ENCODE results near the gene MEF2A. TPM values are rescaled to one million over a fixed set of nuclear protein-coding genes. Genes with fewer than 3 reads are reported as not detected.

Gene MEF2A
- total and polyA plus RNA-seq, 9 donors = 25.5 to 82.7 (median 59.9) TPM

GRCh38 chr15:99734575-99734974, 168.8 kb downstream of the MEF2A start:
- 91 to 95% (median 92%) methylated on average over 1 of the region's 1 CpG for WGBS, 3 donors
- Histone ChIP-seq H3K27me3 (no peaks in the 10 kb centered on the region), H3K4me3 (no peak overlapping the region), H3K36me3 (no peaks in the 10 kb centered on the region), H3K9me3 (no peaks in the 10 kb centered on the region), H3K27ac (no peak overlapping the region), H3K4me1 (ENCODE audit: insufficient read depth) (peaks cover 4% of the 10 kb centered on the region)
- intact Hi-C loops (cut with DNase I) = no loop called here
- DNase-seq = no peak
- TF ChIP-seq EP300 (IDR thresholded peaks at IDR 0.05) (no peak), POLR2A (IDR thresholded peaks at IDR 0.05) (no peak), CTCF (IDR thresholded peaks at IDR 0.05) (no peak)

GRCh38 chr15:99735868-99736267, 170.1 kb downstream of the MEF2A start:
- Histone ChIP-seq H3K36me3 (no peaks in the 10 kb centered on the region), H3K4me3 (no peak overlapping the region), H3K4me1 (ENCODE audit: insufficient read depth) (peaks cover 3% of the 10 kb centered on the region), H3K27me3 (no peaks in the 10 kb centered on the region), H3K27ac (no peak overlapping the region), H3K9me3 (no peaks in the 10 kb centered on the region)
- intact Hi-C loops (cut with DNase I) = no loop called here
- 51 to 70% (median 58%) methylated on average over 4 of the region's 4 CpGs for WGBS, 3 donors
- TF ChIP-seq POLR2A (IDR thresholded peaks at IDR 0.05) = no peak
- no peak for TF ChIP-seq CTCF (IDR thresholded peaks at IDR 0.05)
- no peak for TF ChIP-seq EP300 (IDR thresholded peaks at IDR 0.05)
- no peak for DNase-seq

GRCh38 chr15:99736702-99737101, 170.9 kb downstream of the MEF2A start:
- no peak for DNase-seq
- H3K27ac ChIP-seq = no peak overlapping the region
- no peaks in the 10 kb centered on the region for H3K36me3 ChIP-seq
- no peaks in the 10 kb centered on the region for H3K9me3 ChIP-seq
- H3K4me1 ChIP-seq (ENCODE audit: insufficient read depth) = peaks cover under 1% of the 10 kb centered on the region
- TF ChIP-seq EP300 (IDR thresholded peaks at IDR 0.05) (no peak), POLR2A (IDR thresholded peaks at IDR 0.05) (no peak), CTCF (IDR thresholded peaks at IDR 0.05) (no peak)
- WGBS, 3 donors = 58 to 69% (median 64%) methylated on average over 2 of the region's 2 CpGs
- H3K4me3 ChIP-seq = no peak overlapping the region
- intact Hi-C loops (cut with DNase I) = no loop called here
- H3K27me3 ChIP-seq = no peaks in the 10 kb centered on the region

- intact Hi-C loops (cut with DNase I) = no loop called here
- no peaks in the 10 kb centered on the region for H3K27me3 ChIP-seq
- no peak for TF ChIP-seq POLR2A (IDR thresholded peaks at IDR 0.05)
- TF ChIP-seq EP300 (IDR thresholded peaks at IDR 0.05) = no peak
- TF ChIP-seq CTCF (IDR thresholded peaks at IDR 0.05) = no peak
Measured at GRCh38 chr15:99738021-99738847, 172.4 kb downstream of the MEF2A start.

More at GRCh38 chr15:99738021-99738847, 172.4 kb downstream of the MEF2A start:
- H3K4me1 ChIP-seq (ENCODE audit: insufficient read depth) = no peaks in the 10 kb centered on the region
- H3K4me3 ChIP-seq = no peak overlapping the region
- no peaks in the 10 kb centered on the region for H3K9me3 ChIP-seq
- no peak for DNase-seq
- WGBS, 3 donors = 72 to 82% (median 75%) methylated on average over 7 of the region's 7 CpGs
- no peak overlapping the region for H3K27ac ChIP-seq
- no peaks in the 10 kb centered on the region for H3K36me3 ChIP-seq
